Ramos (cell line): ENCODE results near the gene MINK1.
"Not testable (repeated sequence)": the region's sequence is repeated elsewhere in the genome, so short reads cannot be mapped to it uniquely, and the experiment has no call there.

Experiments
- in situ Hi-C: fragments of 300-500 bp; cut with MboI; formaldehyde crosslinking; loops from one replicate; pipeline ENCODE4 v1.14.3; 2022; ENCODE audit warnings: low sequenced_read_pairs; ENCODE audit not compliant: unreplicated experiment

The MINK1 gene

DNA sequence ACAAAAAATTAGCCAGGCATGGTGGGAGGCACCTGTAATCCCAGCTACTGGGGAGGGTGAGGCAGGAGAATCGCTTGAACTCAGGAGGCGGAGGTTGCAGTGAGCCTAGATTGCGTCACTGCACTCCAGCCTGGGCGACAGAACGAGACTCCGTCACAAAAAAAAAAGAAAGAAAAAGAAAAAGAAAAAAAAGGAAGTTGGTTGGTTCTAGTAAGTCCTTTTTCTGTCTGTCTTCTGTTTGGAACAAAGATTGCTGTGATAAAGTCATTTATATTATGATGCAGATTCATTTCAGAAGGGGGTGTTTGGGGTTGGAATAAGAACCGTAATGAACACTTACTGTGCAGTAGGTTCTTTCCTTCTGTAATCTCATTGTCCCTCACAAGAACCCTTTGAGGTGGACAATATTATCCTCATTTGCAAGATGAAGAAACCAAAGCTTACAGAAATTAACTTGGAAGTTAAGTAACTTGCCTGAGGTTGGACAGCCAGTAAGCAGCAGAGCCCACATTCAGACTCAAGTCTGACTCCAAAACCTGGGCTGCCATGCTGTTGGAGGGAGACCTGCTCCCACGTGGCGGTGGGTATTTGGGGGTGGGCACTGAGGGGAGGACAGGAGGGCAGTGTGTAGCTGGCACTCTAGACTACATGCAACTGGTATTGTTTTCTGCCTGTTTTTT lies 10.3 kb downstream of the MINK1 start:
- in situ Hi-C loops, result no loop called here

GRCh38 chr17:4845118-4845517 lies 12.0 kb downstream of the MINK1 start:
- in situ Hi-C loops, result no loop called here

DNA sequence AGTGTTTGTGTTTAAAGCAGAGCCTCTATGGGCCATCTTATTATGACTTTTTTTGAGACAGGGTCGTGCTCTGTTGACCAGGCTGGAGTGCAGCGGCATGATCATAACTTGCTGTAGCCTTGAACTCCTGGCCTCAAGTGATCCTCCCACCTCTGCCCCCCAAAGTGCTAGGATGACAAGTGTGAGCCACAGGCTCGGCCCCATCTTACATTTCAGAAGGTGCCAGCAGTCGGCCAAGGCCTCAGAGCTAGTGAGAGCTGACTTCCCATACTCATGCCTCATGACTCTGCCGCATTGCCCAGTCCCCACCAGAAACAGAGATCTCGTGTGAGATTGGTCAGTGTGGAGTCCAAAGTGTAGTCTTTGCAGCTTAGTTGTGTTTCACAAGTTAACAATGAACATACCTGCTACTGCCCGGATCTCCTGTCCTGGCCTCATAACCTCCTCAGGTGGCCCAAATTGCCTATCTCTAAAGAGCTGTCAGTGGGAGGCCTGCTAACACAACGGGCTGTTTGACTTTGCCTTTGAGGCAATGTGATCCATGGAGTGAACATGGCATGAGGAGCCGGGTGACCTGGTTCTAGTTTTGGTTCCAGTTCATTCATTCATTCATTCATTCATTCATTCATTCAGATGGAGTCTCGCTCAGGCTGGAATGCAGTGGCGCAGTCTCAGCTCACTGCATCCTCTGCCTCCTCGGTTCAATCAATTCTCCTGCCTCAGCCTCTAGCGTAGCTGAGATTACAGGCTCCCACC lies 13.7 kb downstream of the MINK1 start:
- in situ Hi-C loops, result no loop called here

DNA sequence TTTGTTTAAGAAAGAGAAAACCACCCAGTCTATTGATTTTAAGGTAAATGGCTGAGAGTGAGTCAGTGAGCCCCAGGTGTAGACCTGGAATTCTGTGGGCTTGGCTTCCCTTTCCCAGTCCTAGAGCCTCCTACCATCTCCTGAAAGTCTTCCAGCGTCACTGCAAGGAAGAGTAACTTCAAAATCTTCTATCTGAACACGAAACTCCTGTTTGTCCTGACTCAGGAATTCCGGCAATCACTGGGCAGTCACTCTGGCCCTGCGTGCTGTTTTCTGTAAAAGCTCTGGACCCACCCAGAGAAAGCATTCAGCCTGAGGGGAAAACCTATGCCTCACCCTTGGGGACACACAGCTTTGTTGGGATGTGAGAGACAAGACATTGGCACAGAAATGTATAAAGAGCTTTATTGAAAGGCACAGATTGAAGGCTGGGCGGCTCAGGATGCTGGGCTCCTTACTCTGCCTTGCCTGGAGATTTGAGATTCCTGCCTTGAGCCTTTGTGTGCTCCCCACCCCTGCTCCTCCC lies 15.9 kb downstream of the MINK1 start:
- in situ Hi-C loops, result no loop called here

- in situ Hi-C loops, result no loop called here
Measured at GRCh38 chr17:4850246-4850645, 17.1 kb downstream of the MINK1 start.

DNA sequence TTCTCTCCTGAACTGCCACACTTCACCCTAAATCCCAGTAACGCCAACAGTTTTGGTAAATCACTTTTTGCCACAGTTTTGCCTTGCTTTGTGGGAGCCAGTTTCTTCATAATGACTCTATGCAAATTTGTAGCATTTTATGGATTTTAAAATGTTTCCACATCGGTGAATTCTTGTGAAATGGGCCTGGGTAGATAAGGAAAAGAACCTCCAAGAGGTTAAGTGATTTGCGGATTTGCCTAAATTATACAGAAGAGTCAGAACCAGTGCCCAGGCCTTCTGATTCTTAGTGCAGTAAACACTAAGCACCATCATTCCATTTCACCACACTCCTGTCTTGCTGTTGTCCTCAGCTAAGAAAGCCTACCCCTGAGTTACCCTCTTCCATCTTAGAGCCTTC lies 17.9 kb downstream of the MINK1 start:
- in situ Hi-C loops, result no loop called here

DNA sequence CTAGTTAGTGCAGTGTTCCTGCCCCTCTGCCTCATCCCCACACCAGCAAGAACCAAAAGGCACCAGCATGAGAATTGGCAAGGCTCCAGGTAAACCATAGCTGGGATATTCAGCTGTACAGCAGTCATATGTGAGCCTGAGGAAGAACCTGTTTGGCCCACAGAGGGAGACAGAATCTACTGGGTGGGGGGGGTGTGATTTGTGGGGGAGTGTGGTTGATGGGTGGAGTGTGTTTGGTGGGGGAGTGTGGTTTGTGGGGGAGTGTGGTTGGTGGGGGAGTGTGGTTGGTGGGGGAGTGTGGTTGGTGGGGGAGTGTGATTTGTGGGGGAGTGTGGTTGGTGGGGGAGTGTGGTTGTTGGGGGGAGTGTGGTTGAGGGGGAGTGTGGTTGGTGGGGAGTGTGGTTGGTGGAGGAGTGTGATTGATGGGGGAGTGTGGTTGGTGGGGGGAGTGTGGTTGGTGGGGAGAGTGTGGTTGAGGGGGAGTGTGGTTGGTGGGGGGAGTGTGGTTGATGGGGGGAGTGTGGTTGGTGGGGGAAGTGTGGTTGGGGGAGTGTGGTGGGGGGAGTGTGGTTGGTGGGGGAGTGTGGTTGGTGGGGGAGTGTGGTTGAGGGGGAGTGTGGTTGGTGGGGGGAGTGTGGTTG lies 19.5 kb downstream of the MINK1 start:
- in situ Hi-C loops, result no loop called here

GRCh38 chr17:4853208-4853671 lies 20.1 kb downstream of the MINK1 start:
- in situ Hi-C loops, result no loop called here

DNA sequence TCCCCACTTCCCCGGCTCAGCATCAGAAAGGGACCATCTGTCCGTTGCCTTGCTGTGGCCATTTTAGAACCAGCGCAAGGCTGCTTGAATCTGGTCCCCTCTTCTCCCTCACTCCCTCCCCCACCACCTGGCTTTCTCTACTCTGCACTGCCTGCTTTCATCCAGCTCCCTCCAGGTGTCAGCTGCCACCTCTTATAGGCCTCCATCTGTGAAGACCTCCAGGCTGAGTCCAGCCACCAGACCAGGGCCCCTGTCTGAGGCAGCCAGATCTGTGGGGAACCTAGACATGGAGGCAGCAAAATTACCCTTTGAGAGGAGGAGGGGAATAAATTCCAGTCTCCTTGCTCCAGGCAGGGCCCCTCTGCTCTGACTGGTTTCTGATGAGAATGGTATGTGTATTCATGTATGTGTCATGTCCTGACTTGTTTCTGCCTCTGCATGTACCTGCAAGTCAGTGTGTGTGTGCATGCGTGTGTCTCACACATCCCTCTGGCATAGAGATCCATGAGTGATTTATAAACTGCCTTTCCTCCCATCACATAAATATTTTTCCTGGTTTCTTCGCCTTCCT lies 21.1 kb downstream of the MINK1 start:
- in situ Hi-C loops, result no loop called here

GRCh38 chr17:4856271-4856936 lies 23.3 kb downstream of the MINK1 start:
- in situ Hi-C loops, result no loop called here

DNA sequence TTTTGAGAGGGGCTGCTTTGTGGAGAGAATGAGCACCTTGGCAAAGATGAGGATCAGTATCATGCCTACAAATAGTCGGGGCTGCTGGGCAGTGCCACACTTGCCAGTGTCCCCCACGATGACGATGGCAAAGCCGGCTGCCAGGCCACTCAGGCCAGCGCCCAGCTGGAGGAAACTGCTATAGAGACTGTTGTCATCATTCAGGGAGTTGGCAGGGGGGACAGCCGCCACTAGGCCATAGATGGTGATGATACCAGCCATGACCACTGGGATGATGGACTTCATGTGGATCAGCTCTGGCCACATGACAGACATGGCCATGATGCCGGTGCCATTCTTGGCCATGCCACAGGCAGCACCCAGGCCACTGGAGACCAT lies 23.8 kb downstream of the MINK1 start:
- in situ Hi-C loops, result no loop called here

DNA sequence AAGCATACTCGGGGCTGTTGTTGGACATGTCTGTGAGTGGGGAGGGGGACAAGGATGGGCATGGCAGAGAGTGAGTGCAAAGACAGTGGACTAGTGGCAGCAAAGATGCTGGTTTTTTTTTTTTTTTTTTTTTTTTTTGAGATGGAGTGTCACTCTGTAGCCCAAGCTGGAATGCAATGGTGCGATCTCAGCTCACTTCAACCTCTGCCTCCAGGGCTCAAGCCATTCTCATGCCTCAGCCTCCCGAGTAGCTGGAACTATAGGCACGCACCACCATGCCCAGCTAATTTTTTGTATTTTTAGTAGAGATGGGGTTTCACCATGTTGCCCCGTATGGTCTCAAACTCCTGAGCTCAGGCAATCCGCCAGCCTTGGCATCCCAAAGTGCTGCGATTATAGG lies 24.2 kb downstream of the MINK1 start:
- in situ Hi-C loops, result not testable (repeated sequence)

- in situ Hi-C loops, result no loop called here
Measured at GRCh38 chr17:4858068-4858881, 25.1 kb downstream of the MINK1 start.

DNA sequence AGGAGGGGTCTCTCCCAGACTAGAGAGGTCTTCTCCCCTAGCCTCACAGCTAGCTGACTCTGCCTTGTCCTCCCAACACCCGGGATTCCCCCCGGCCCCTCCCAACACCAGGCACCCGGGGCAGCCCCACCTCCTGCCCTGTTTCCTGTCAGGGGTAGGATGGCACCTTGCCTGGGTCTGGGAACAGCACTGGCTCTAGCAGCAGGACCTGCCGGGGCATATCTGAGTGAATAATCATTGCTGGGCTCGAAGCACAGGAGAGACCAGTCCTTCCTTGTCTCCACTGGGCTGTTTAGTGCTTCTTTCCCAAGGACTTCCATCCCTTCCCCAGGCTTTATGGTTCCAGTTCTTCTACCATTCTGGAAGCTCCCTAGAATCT lies 25.7 kb downstream of the MINK1 start:
- in situ Hi-C loops, result no loop called here

DNA sequence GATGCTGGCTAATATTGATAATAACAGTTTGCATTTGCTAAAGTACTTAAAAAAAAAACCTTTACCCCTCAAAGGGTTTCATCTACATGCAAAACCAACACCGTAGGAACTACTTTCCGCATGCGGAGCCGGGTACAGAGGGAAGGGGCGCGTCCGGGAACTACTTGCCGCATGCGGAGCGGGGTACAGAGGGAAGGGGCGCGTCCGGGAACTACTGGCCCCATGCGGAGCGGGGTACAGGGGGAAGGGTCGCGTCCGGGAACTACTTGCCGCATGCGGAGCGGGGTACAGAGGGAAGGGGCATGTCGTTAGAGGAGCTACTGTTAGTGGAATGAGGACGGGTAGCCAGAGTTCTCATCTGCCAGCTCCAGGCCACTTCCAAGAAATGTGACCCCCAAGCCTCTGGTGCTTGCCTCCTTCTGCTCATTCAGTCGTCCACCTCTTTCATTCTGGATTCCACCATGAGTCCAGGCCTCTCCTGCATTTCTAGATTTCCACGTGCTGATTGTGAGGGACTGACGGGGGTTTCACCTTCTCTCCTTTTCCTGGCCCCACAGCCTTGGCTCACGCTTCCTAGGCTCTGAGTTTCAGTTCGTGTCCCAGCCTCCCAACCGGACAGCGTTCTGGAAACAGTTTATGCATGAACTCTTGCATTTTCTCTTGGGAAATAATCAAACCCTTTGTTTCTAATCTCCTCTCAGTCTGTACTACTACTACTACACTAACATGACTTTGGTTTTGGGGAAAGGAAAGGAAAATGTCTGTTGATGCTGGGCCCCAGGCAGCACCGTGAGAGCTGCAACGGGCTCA lies 26.9 kb downstream of the MINK1 start:
- in situ Hi-C loops, result no loop called here

DNA sequence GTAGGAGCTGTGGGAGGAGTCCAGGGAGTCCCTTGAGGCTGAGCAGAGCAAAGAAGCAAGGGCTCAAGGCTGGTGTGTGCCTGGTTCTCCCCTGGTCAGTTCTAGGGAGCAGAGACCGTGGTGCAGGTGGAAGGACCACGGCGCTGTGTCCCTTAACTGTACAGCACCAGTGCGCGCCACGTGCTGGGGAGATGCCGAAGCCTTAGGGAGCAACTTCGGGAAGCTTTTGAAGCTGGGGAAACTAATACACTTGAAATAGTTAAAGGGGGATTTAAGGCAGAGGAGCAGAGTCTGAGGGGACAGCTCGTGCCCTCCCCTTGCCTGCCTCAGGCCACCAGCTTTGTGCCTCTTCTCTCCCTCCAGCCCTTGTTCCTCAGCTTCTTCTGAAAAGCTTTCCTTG lies 27.5 kb downstream of the MINK1 start:
- in situ Hi-C loops, result no loop called here

- in situ Hi-C loops, result no loop called here
Measured at GRCh38 chr17:4861052-4861451, 27.9 kb downstream of the MINK1 start.

DNA sequence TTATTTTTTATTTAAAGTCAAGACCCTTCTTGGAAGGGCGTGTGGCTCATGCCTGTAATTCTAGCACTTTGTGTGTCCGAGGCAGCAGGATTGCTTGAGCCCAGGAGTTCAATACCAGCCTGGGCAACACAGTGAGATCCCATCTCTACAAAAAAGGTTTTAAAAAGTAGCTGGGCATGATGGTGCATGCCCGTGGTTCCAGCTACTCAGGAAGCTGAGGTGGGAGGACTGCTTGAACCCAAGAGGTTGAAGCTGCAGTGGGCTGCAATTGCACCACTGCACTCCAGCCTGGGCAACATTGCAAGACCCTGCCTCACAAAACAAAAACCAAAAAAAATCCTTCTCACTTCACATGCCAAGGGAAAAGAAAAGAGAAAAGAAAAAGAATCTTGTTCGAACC lies 29.6 kb downstream of the MINK1 start:
- in situ Hi-C loops, result no loop called here

DNA sequence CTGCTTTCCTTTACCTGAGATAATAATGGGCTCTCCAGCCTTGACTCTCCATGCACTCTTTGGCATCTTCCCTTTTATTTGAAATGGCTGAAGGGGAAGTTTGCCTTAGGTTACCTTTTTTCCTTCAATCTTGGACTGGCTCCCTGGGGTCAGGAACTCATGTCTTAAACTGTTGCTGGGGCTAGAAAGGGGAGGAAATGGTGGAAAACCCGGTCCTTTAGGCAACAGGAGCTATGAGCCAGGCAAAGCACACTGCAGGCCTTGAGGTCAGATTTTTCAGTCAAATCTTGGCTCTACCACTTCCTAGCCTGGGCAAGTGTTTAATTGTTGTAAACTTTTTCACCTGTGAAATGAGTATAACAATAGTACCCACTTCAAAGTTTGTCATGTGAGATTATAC lies 30.2 kb downstream of the MINK1 start:
- in situ Hi-C loops, result no loop called here
